Upper lobe of right lung (tissue), 1 donor: ENCODE data around the gene ZNF844. TPM values are rescaled to one million over a fixed set of nuclear protein-coding genes. Genes with fewer than 3 reads are reported as not detected.
"Not testable (repeated sequence)": the region's sequence is repeated elsewhere in the genome, so short reads cannot be mapped to it uniquely, and the experiment has no call there.

ENCODE experiments used
- ATAC-seq: fragments of 200-7000 bp; cut with Tn5 transposase; one replicate; pipeline ENCODE4 v1.9.1; 2020; ENCODE audit warnings: mild to moderate bottlenecking, moderate library complexity
- DNase-seq: peaks from one replicate; pipeline ENCODE4 v3.0.0-alpha.2; 2020
- H3K27ac ChIP-seq: fragments of 200-600 bp; one replicate; pipeline ENCODE4 v1.8.0; 2022
- H3K27me3 ChIP-seq: fragments of 200-600 bp; one replicate; pipeline ENCODE4 v1.8.0; 2022; ENCODE audit warnings: mild to moderate bottlenecking
- H3K36me3 ChIP-seq: fragments of 200-600 bp; one replicate; pipeline ENCODE4 v1.8.0; 2022
- H3K4me1 ChIP-seq: fragments of 200-600 bp; one replicate; pipeline ENCODE4 v1.8.0; 2022
- H3K4me3 ChIP-seq: fragments of 200-600 bp; one replicate; pipeline ENCODE4 v1.8.0; 2022; ENCODE audit warnings: mild to moderate bottlenecking
- H3K9me3 ChIP-seq: fragments of 200-600 bp; one replicate; pipeline ENCODE4 v1.8.0; 2022
- CTCF ChIP-seq: fragments of 200-600 bp; IDR thresholded peaks from one replicate; pipeline ENCODE4 v1.8.0; 2022; ENCODE audit warnings: antibody characterized with exemption
- intact Hi-C: fragments of 100-400 bp; cut with DNase I; formaldehyde crosslinking; loops from one replicate; pipeline ENCODE4 v1.11.0; 2022
- total RNA-seq: library from RNA; stranded (reverse); fragmentation: NEBNext Ultra II Directional; extraction: Animal tissue kit (Norgen Biotek cat#: 25700); gene quantifications from one replicate; pipeline ENCODE4 v1.2.1, GENCODE V29; 2021
- donor health status: DM: no; HTN: yes; CAD: no; lungs with severe emphysema.

Gene ZNF844
- total RNA-seq, 1 donor from 2014 or later = 12.0 TPM

GRCh38 chr19:12095111-12095790 lies 30.7 kb downstream of the ZNF844 start:
- no peaks in the 10 kb centered on the region for H3K36me3 ChIP-seq
- no peak for DNase-seq
- no peak overlapping the region for H3K4me3 ChIP-seq
- no peak overlapping the region for H3K27ac ChIP-seq
- H3K9me3 ChIP-seq = no peaks in the 10 kb centered on the region
- H3K4me1 ChIP-seq = peaks cover 7% of the 10 kb centered on the region
- H3K27me3 ChIP-seq = no peaks in the 10 kb centered on the region
- TF ChIP-seq CTCF = no peak
- ATAC-seq = no peak
- intact Hi-C loops = no loop called here

- Histone ChIP-seq H3K36me3 (no peaks in the 10 kb centered on the region), H3K4me3 (no peak overlapping the region), H3K27ac (no peak overlapping the region), H3K9me3 (no peaks in the 10 kb centered on the region), H3K4me1 (peaks cover 3% of the 10 kb centered on the region), H3K27me3 (no peaks in the 10 kb centered on the region)
- peak; percentile 41 for ATAC-seq
- intact Hi-C loops = no loop called here
- no peak for TF ChIP-seq CTCF
- DNase-seq = no peak
Observed at GRCh38 chr19:12098040-12098439, 33.5 kb downstream of the ZNF844 start.

- H3K9me3 ChIP-seq, ATAC-seq, DNase-seq, H3K4me1 ChIP-seq, H3K4me3 ChIP-seq, H3K27me3 ChIP-seq, H3K36me3 ChIP-seq, H3K27ac ChIP-seq, intact Hi-C loops: not testable (repeated sequence)
Observed at GRCh38 chr19:12103909-12104308, 39.4 kb downstream of the ZNF844 start.

GRCh38 chr19:12111176-12111575 lies 46.6 kb downstream of the ZNF844 start:
- no peak for ATAC-seq
- no peak for TF ChIP-seq CTCF

GRCh38 chr19:12111943-12112637 lies 47.6 kb downstream of the ZNF844 start:
- Histone ChIP-seq H3K4me1 (no peaks in the 10 kb centered on the region), H3K27me3 (no peaks in the 10 kb centered on the region), H3K36me3 (peaks cover 16% of the 10 kb centered on the region), H3K4me3 (no peak overlapping the region), H3K9me3 (no peaks in the 10 kb centered on the region), H3K27ac (no peak overlapping the region)
- no peak for ATAC-seq
- intact Hi-C loops = no loop called here
- DNase-seq = no peak
- no peak for TF ChIP-seq CTCF

More at GRCh38 chr19:12111176-12111575, 46.6 kb downstream of the ZNF844 start:
- Histone ChIP-seq H3K36me3 (peaks cover 16% of the 10 kb centered on the region), H3K27ac (no peak overlapping the region), H3K27me3 (no peaks in the 10 kb centered on the region), H3K4me3 (no peak overlapping the region), H3K9me3 (no peaks in the 10 kb centered on the region), H3K4me1 (no peaks in the 10 kb centered on the region)
- intact Hi-C loops = no loop called here
- DNase-seq = no peak

- H3K4me1 ChIP-seq = no peaks in the 10 kb centered on the region
- H3K9me3 ChIP-seq = no peaks in the 10 kb centered on the region
- intact Hi-C loops = no loop called here
- H3K27me3 ChIP-seq = no peaks in the 10 kb centered on the region
- no peak overlapping the region for H3K27ac ChIP-seq
- H3K4me3 ChIP-seq = no peak overlapping the region
- peaks cover 16% of the 10 kb centered on the region for H3K36me3 ChIP-seq
- no peak for TF ChIP-seq CTCF
- ATAC-seq = no peak
- no peak for DNase-seq
Observed at GRCh38 chr19:12112701-12113100, 48.2 kb downstream of the ZNF844 start.
